Stromal cell of bone marrow (primary cell): ENCODE data around the gene NTNG2.
A peak's percentile ranks its signal among the peaks of the same experiment; 100 is the strongest.

Experiments used
- DNase-seq: peaks from one replicate; pipeline ENCODE4 v3.0.0-alpha.2; 2012; ENCODE audit warnings: low read depth

NTNG2 gene

GRCh38 chr9:132236662-132237311 lies 74.9 kb downstream of the NTNG2 start:
- DNase-seq, result no peak

GRCh38 chr9:132237481-132237880 lies 75.6 kb downstream of the NTNG2 start:
- DNase-seq, result no peak

- no peak for DNase-seq
Measured at GRCh38 chr9:132238026-132238972, 76.4 kb downstream of the NTNG2 start.

- no peak for DNase-seq
Measured at GRCh38 chr9:132238992-132239391, 77.1 kb downstream of the NTNG2 start.

- DNase-seq, result no peak
Measured at GRCh38 chr9:132239518-132239917, 77.7 kb downstream of the NTNG2 start.

- no peak for DNase-seq
Measured at GRCh38 chr9:132239999-132240840, 78.4 kb downstream of the NTNG2 start.

DNA sequence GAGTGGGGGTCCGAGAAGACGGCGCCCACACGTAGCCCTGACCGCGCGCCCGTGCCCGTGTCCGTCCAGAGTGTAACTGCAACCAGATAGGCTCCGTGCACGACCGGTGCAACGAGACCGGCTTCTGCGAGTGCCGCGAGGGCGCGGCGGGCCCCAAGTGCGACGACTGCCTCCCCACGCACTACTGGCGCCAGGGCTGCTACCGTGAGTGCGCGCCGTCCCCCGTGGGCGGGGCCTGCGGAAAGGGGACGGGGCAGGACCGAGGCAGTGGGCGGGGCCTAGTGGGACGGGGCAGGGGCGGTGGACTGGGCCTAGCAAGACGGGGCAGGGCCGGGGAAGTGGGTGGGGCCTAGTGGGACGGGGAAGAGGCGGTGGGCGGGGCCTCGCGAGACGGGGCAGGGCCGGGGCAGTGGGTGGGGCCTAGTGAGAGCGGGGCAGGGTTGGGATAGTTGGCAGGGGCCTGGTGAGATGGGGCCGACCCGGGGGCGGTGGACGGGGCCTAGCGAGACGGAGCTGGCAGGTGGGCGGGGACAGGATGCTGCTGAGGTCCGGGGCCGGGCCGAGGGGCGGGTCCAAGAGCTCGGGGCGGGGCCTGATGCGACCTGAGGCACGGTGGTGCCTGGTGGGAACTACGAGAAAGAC lies 79.1 kb downstream of the NTNG2 start:
- DNase-seq, result peak; percentile 69

GRCh38 chr9:132241483-132241839 lies 79.6 kb downstream of the NTNG2 start:
- DNase-seq, result no peak

DNA sequence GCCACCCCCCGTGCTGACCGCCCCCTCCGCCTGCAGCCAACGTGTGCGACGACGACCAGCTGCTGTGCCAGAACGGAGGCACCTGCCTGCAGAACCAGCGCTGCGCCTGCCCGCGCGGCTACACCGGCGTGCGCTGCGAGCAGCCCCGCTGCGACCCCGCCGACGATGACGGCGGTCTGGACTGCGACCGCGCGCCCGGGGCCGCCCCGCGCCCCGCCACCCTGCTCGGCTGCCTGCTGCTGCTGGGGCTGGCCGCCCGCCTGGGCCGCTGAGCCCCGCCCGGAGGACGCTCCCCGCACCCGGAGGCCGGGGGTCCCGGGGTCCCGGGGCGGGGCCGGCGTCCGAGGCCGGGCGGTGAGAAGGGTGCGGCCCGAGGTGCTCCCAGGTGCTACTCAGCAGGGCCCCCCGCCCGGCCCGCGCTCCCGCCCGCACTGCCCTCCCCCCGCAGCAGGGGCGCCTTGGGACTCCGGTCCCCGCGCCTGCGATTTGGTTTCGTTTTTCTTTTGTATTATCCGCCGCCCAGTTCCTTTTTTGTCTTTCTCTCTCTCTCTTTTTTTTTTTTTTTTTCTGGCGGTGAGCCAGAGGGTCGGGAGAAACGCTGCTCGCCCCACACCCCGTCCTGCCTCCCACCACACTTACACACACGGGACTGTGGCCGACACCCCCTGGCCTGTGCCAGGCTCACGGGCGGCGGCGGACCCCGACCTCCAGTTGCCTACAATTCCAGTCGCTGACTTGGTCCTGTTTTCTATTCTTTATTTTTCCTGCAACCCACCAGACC lies 80.2 kb downstream of the NTNG2 start:
- DNase-seq, result no peak

DNA sequence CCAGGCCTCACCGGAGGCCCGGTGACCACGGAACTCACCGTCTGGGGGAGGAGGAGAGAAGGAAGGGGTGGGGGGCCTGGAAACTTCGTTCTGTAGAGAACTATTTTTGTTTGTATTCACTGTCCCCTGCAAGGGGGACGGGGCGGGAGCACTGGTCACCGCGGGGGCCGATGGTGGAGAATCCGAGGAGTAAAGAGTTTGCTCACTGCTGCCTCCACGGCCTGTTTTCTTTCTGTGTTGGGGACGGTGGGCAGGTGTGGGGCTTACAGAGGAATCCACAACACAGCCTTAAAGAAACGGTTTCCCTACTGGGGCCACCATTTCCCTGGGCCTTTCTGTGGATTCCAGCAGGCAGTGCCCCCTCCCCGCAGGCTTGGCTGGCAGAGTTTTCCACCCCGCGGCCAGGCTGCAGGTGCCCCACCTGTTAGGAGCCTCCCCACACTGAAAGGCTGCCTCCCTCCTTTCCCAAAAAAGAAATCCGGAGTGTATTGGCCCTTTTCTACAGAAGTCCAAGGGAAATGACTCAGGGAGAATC lies 80.8 kb downstream of the NTNG2 start:
- no peak for DNase-seq

GRCh38 chr9:132243156-132244074 lies 81.6 kb downstream of the NTNG2 start:
- no peak for DNase-seq

GRCh38 chr9:132244582-132245455 lies 83.0 kb downstream of the NTNG2 start:
- DNase-seq, result no peak

DNA sequence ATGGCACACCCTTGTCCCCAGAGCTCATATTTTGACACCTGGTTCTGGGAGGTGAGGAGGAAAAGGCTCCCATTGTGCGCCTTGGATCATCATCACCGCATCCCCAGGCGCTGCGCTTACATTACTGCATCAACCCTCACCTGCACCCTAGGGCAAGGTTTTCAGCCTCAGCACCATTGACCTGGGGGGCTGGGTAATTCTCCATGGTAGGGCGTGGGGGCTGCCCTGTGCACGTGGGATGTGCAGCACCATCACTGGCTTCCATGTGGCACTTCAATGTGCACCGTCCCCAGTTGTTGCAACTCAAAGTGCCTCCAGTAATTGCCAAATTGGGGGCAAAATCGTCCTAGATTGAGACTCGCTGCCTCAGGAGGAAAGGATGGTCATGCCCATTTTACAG lies 83.6 kb downstream of the NTNG2 start:
- DNase-seq, result no peak

- DNase-seq, result no peak
Measured at GRCh38 chr9:132247942-132248341, 86.1 kb downstream of the NTNG2 start.

DNA sequence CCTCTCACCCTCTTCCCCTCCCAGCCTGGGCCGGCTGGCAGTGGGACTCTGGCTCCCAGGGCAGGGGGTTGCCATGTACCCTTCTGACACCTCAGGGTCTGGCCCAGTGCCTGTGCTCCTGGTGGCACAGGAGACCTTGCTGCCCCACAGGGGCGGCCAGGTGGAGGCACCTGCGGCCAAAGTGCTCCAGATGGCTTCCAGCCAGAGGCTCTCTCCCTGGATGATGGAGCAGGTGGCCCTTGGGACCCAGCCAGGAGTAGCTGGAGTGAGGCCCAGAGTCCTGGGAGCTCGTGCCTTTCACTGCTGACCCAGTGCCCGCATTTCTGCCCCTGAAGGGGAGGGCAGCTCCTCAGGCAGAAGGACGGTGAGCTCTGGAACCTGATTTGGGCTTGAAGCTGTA lies 87.3 kb downstream of the NTNG2 start:
- DNase-seq, result no peak

- no peak for DNase-seq
Measured at GRCh38 chr9:132249690-132250089, 87.8 kb downstream of the NTNG2 start.

DNA sequence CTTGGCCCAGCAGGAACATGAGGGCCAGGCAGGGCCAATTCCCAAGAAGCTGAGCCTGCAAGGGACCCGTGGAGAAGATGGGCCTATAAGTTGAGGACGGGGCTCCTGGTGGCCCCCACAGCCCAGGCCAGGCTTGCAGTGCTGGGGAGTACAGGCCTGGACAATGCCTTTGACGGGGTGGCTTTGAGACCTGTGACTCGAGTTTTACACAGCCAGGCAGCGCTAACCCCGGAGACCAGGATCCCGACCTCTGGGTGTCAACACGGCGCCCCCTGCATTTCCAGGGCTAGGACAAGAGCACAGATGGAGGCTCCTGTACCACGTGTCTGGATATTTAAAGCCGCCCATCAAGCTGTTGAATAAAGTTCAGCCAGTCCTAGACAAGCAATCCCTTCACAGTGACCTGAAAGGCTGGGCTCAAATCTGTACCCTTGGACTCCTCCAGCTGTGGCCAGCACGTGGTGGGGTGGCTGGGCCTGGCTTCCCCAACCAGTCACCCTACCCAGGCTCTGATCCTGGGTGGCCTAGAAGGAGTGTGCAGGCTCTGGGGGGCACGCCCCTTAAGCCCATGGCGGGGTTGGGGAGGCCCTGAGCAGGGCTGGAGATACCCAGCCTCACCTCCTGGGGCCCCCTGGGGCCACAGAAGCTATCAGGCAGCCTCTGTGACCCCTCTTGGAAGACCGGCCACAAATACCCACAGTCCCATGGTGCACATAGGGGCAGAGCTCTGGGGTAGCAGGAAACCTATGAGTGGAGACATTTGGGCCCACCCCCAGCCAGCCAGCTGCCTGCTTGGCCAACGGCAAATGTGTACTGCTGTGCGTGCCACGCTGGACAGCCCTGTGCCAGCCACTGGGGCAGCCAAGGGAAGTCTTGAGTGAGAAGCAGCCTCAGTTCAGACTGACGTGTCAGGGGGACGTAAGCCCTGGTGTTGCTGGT lies 88.7 kb downstream of the NTNG2 start:
- DNase-seq, result no peak

DNA sequence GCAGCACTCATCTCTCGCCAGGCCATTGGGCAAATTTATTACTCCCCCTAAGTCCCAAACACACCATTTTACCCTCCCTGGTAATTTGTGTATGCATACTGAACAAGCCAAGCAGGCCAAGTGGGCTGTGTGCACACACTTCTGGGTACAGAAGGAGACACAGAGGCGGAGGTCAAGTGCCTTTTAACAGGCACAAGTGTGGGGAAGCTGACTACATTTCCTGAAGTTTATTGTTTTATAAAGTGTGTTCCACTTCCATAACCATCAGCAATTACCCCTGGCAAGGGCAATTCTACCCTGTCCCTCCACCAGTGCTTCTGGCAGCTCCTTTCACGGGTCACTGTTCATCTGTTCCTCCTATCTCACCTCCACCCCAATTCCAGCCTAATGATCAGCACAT lies 99.0 kb downstream of the NTNG2 start:
- DNase-seq, result no peak
